ENCODE results near the gene GALK1. TPM values are rescaled to one million over a fixed set of nuclear protein-coding genes. Genes with fewer than 3 reads are reported as not detected.

GALK1 gene
- total and polyA plus RNA-seq, 2 of the 13 experiments (the other 11 are each of a cell fraction or from before 2014, with no cell fraction given), result 59.9 to 93.6 TPM

GRCh38 chr17:75749545-75750389 is 15.2 kb downstream of the GALK1 start (continued):
- peak; percentile 65; the same call in 1 of the 2 replicates for TF ChIP-seq ZNF501 (CRISPR knock-in tag; IDR thresholded peaks at IDR 0.05)
- TF ChIP-seq TARDBP (CRISPR knock-in tag; IDR thresholded peaks at IDR 0.05), result no peak
- TF ChIP-seq CHD4 (IDR thresholded peaks at IDR 0.05; ENCODE audit: borderline replicate concordance, low read length), result no peak
- TF ChIP-seq TERF1 (CRISPR knock-in tag; IDR thresholded peaks at IDR 0.05), result no peak
- TF ChIP-seq NR2F2 (IDR thresholded peaks at IDR 0.05; ENCODE audit: borderline replicate concordance, low read depth), result no peak
- TF ChIP-seq MEF2D (CRISPR knock-in tag; IDR thresholded peaks at IDR 0.05), result no peak
- no peak for TF ChIP-seq SKI (IDR thresholded peaks at IDR 0.05; ENCODE audit: partially characterized antibody)
- no peak for TF ChIP-seq ZNF414 (CRISPR knock-in tag; IDR thresholded peaks at IDR 0.05)
- no peak for TF ChIP-seq DBP (CRISPR knock-in tag; IDR thresholded peaks at IDR 0.05; ENCODE audit: not compliant biosample characterization)
- TF ChIP-seq ATF5 (CRISPR knock-in tag; IDR thresholded peaks at IDR 0.05; ENCODE audit: low read depth), result no peak
- TF ChIP-seq GLI4 (CRISPR knock-in tag; IDR thresholded peaks at IDR 0.05; ENCODE audit: borderline replicate concordance), result no peak
- TF ChIP-seq NFE2L2 (IDR thresholded peaks at IDR 0.05; ENCODE audit: low read length), result no peak
- TF ChIP-seq ATF3 (CRISPR knock-in tag; IDR thresholded peaks at IDR 0.05), result no peak; the same call in 1 of the 2 replicates
- peak; percentile 38 for TF ChIP-seq YY1 (IDR thresholded peaks at IDR 0.05; ENCODE audit: insufficient read depth, insufficient replicate concordance, low read depth, low read length)
- no peak for TF ChIP-seq ZNF557 (CRISPR knock-in tag; IDR thresholded peaks at IDR 0.05)
- no peak for TF ChIP-seq KAT2B (IDR thresholded peaks at IDR 0.05; ENCODE audit: borderline replicate concordance, low read depth, low read length)
- TF ChIP-seq NCOA1 (CRISPR knock-in tag; IDR thresholded peaks at IDR 0.05), result no peak
- no peak for TF ChIP-seq DMAP1 (CRISPR knock-in tag; IDR thresholded peaks at IDR 0.05)
- TF ChIP-seq ZNF709 (CRISPR knock-in tag; IDR thresholded peaks at IDR 0.05), result no peak
- TF ChIP-seq TP53 (CRISPR knock-in tag; conservative IDR thresholded peaks at IDR 0.05), result no peak
- TF ChIP-seq NKX3-1 (CRISPR knock-in tag; IDR thresholded peaks at IDR 0.05), result no peak
- TF ChIP-seq ZNF792 (CRISPR knock-in tag; IDR thresholded peaks at IDR 0.05), result no peak
- no peak for TF ChIP-seq ZNF615 (CRISPR knock-in tag; IDR thresholded peaks at IDR 0.05; ENCODE audit: borderline replicate concordance)
- TF ChIP-seq NRL (CRISPR knock-in tag; IDR thresholded peaks at IDR 0.05; ENCODE audit: borderline replicate concordance), result peak; percentile 81
- 0 out of 2 replicates have a peak, but pooled peaks have one; percentile 58 for TF ChIP-seq ZNF784 (CRISPR knock-in tag; IDR thresholded peaks at IDR 0.05; ENCODE audit: borderline replicate concordance)
- no peak for TF ChIP-seq BRD4 (CRISPR knock-in tag; IDR thresholded peaks at IDR 0.05)
- no peak for TF ChIP-seq ZNF740 (CRISPR knock-in tag; IDR thresholded peaks at IDR 0.05)

Data from HepG2 (cell line).